Glomerular visceral epithelial cell (primary cell): ENCODE results near the gene GGA2.
A peak's percentile ranks its signal among the peaks of the same experiment; 100 is the strongest.
"Not testable (repeated sequence)": the region's sequence is repeated elsewhere in the genome, so short reads cannot be mapped to it uniquely, and the experiment has no call there.

Source experiments
- DNase-seq: peaks from one replicate; pipeline ENCODE4 v3.0.0-alpha.2; 2016; ENCODE audit errors: extremely low spot score

The GGA2 gene

GRCh38 chr16:23524886-23525285, 14.6 kb upstream of the GGA2 start:
- no peak for DNase-seq

- no peak for DNase-seq
Observed at GRCh38 chr16:23523876-23524385, 13.6 kb upstream of the GGA2 start.

GRCh38 chr16:23523321-23523720, 13.0 kb upstream of the GGA2 start:
- no peak for DNase-seq

- no peak for DNase-seq
Observed at GRCh38 chr16:23521965-23522364, 11.7 kb upstream of the GGA2 start.

GRCh38 chr16:23521037-23521743, 10.9 kb upstream of the GGA2 start:
- no peak for DNase-seq

DNA sequence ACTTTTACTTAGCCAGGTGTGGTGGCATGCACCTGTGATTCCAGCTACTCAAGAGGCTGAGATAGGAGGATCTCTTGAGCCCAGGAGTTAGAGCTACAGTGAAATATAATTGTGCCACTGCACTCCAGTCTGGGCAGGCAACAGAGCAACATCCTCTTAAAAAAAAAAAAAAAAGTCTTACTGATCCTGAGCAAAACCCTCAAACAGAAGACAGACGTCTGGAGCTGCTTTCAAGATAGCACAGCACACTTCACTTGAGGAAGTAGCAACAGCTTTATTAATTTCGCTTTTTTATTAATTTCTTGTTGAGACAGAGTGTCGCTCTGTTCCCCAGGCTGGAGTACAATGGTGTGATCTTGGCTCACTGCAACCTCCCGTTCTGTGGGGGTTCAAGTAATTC, 10.2 kb upstream of the GGA2 start:
- DNase-seq = no peak

DNA sequence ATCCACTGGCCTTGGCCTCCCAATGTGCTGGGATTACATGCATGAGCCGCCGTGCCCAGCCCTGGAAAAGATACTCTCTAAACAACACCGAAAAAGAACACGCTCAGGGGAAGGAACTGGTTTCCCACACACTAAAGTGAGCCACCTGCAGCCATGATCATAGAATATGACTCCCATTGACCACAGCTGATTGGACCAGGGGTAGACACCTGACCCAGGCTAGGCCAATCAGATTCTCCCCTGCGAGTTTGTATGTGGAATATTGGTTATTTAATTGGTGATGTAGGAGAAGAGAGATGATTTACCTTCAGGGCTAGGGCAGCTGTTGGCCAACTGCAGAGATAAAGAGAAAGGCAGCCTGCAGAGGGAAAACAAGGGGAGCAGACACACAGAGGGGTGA, 9.0 kb upstream of the GGA2 start:
- no peak for DNase-seq

DNA sequence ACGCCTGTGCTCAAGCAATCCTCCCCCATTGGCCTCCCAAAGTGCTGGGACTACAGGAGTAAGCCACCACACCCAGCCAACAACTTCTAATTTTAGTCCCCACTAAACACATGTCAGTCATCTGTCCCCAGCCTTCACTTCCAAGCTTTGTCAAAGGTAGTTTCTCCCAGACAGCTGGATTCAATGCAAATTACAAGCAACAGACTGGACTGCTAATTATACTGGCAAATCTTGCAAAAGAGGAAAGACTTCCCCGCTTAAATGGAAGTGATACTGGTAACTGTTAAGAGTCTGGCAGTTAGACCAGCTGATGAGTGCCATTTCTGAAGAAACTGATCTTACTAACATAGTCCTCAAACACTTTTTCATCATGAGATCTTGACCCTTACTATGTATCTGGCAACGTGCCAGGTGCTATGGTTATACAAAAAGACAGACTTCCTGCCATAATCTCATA, 8.2 kb upstream of the GGA2 start:
- DNase-seq = no peak

DNA sequence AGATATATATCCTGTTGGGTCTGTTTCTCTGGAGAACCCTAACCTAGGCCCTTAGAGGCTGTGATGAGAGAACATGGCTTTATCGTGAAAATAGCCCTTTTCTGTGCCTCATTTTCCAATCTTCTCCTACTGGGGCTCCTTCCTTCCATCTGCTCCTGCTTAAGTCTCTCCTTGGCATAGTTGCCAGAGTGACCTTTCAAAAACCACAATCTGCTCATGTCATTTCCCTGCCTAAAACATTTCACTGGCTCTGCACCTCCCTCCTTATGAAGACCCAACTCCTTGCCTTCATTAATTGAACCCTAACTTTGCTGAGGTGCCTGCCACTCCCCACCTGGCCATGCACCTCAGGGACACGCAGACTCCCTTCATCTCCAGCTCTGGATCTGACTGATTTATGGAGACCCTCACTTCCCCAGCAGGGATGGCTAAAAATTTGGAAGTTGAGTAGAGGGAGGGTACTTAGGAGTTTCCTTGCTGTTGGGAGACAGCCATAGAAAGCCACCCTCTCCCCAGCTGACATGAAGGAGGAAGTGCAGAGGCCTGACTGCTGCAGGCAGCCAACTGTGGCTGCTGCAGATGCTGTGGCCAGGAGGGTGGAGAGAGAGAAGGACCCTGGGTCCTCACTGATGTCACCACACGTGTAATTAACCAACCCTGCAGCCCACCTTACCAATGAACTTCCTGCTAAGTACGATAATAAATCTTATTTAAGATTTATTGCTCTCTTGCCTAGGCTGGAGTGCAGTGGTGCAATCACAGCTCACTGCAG, 6.3 kb upstream of the GGA2 start:
- no peak for DNase-seq

GRCh38 chr16:23515881-23516280, 5.6 kb upstream of the GGA2 start:
- no peak for DNase-seq

- DNase-seq = no peak
Observed at GRCh38 chr16:23514381-23515152, 4.3 kb upstream of the GGA2 start.

DNA sequence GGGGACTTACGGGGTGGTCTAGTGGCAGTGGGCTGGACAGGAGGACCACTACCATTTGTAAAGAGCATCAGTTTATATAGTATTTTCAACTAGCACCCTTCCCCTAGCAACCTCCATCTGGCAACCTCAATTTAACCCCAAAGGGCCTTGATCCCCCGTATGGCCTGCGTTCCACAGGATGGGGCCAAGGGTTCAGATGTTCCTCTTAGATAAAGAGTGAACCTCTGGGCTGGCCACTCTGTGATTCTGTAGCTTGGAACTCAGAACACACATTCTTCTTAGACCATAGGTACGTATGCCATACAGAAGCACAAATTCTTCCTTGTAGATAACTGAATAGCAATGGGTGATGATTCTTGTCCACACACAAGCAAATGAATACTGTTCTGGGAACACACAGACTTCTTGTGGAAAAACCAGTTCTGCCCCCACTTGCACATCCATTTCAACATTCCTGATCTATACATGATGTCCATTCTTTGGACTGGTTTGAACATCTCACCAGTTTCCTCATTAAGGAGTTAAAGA, 1.9 kb upstream of the GGA2 start:
- DNase-seq = no peak

- DNase-seq = no peak
Observed at GRCh38 chr16:23511731-23512130, 1.4 kb upstream of the GGA2 start.

- DNase-seq = not testable (repeated sequence)
Observed at GRCh38 chr16:23510915-23511270, 599 bp upstream of the GGA2 start.

- peak; percentile 28 for DNase-seq
Observed at GRCh38 chr16:23509782-23510163, 521 bp downstream of the GGA2 start.

DNA sequence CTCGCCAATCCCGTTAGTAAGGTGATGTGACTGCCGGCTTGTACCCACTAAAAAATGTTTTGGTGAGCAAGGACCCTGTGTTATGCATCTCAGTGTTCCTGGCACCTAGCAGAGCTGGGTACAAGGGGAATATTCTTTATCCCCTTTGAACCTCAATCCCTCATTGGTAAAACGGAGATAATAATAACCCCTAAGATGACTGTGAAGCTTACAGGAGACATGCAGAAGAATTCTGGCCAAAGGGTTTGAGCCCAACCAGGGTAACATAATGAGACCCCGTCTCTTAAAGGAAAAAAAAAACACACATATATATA, 896 bp downstream of the GGA2 start:
- DNase-seq = no peak

DNA sequence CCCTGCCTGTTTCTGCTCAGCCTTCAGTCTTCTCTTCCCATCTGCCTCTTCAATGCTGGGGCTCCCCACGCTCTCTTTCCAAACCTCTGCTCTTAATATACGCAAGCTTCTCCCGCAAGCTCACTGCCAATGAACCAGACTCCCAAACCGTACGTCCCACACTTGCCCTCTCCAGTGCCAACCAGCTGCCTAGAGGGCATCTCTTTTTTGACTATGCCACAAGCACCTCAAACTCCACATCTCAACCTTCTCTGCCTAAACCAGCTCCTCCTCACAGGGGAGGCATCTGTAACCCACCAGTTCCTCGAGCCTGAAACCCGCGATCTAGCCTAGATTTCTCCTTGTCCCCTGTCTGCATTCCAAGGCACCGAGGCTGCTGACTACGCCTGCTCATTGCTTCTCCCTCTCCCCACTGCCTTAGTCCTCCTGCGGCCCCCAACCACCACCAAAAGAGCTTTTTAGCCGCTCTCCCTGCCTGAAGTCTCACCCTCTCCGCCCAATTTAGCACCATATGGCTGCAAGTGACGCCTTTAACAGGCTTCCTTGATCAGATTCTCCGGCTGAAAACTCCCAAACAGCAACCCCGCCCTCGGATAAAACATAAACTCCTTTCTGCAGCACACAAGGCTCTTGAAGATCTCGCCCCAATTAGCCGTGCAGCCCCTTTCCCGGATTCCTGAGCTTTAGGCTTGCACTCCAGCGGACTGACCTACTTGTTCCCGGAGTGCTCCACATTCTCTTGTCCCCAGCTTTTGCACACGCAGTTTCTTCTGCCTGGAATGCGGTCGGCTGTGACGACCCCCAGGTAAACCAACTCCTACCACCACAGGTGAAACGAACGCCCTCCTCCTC, 1.5 kb downstream of the GGA2 start:
- no peak for DNase-seq

DNA sequence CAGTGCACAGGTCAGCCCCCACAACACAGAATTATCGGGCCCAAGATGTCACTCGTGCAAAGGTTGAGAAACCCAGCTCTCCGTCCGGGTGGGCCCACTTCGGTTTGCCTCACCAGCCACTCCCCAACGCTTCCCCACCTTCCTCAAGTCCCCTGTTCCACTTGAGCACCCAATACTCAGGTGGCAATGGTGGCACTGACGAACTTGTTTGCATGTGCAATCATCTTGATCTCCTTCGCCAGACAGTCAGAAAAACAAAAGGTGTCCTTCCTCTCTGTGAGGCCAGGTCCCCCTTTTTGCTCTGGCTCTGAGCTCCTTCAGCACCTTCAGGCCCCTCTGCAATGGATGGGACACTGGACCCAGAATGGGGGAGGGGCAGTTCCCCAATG, 3.7 kb downstream of the GGA2 start:
- no peak for DNase-seq

GRCh38 chr16:23505671-23506605, 4.4 kb downstream of the GGA2 start:
- DNase-seq = peak; percentile 26

GRCh38 chr16:23505180-23505665, 5.1 kb downstream of the GGA2 start:
- DNase-seq = peak; percentile 58
